ENCODE measurements around the gene GALNT7. TPM values are rescaled to one million over a fixed set of nuclear protein-coding genes. Genes with fewer than 3 reads are reported as not detected.
A peak's percentile ranks its signal among the peaks of the same experiment; 100 is the strongest.
"Not testable (repeated sequence)": the region's sequence is repeated elsewhere in the genome, so short reads cannot be mapped to it uniquely, and the experiment has no call there.

Gene GALNT7
- polyA plus RNA-seq, 1 of the 3 experiments (the other 2 are of a cell fraction), result 14.8 TPM

DNA sequence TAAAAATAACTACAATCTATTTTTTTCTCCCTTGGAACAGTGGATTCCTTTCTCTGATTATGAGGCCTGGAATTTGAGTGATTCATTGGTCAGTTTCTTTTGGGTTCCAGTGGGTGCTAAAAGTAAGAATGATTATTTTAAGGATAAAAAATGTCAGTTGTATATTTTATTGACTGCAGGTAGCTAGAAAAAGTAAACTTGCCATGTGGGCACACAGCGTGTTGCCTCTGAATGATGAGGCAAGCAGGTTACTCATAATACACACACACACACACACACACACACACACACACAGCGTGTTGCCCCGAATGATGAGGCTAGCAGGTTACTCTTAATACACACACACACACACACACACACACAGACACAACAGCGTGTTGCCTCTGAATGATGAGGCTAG, 13.8 kb downstream of the GALNT7 start (continued):
- TF ChIP-seq MEF2A (IDR thresholded peaks at IDR 0.05; ENCODE audit: borderline replicate concordance, low read depth), result peak; percentile 91
- TF ChIP-seq JUND (IDR thresholded peaks at IDR 0.05), result peak; percentile 91
- peak; percentile 40; the same call in 1 of the 2 replicates for TF ChIP-seq POLR2AphosphoS5 (IDR thresholded peaks at IDR 0.05; ENCODE audit: low read depth, low read length)
- TF ChIP-seq SIN3A (IDR thresholded peaks at IDR 0.05; ENCODE audit: borderline replicate concordance, low read depth, low read length), result no peak
- TF ChIP-seq, protein P1, sequence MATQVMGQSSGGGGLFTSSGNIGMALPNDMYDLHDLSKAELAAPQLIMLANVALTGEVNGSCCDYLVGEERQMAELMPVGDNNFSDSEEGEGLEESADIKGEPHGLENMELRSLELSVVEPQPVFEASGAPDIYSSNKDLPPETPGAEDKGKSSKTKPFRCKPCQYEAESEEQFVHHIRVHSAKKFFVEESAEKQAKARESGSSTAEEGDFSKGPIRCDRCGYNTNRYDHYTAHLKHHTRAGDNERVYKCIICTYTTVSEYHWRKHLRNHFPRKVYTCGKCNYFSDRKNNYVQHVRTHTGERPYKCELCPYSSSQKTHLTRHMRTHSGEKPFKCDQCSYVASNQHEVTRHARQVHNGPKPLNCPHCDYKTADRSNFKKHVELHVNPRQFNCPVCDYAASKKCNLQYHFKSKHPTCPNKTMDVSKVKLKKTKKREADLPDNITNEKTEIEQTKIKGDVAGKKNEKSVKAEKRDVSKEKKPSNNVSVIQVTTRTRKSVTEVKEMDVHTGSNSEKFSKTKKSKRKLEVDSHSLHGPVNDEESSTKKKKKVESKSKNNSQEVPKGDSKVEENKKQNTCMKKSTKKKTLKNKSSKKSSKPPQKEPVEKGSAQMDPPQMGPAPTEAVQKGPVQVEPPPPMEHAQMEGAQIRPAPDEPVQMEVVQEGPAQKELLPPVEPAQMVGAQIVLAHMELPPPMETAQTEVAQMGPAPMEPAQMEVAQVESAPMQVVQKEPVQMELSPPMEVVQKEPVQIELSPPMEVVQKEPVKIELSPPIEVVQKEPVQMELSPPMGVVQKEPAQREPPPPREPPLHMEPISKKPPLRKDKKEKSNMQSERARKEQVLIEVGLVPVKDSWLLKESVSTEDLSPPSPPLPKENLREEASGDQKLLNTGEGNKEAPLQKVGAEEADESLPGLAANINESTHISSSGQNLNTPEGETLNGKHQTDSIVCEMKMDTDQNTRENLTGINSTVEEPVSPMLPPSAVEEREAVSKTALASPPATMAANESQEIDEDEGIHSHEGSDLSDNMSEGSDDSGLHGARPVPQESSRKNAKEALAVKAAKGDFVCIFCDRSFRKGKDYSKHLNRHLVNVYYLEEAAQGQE (IDR thresholded peaks at IDR 0.05; ENCODE audit: low read depth, low read length), result no peak
- peak; percentile 87 for TF ChIP-seq TEAD4 (IDR thresholded peaks at IDR 0.05; ENCODE audit: borderline replicate concordance, insufficient read depth)
- TF ChIP-seq RCOR1 (IDR thresholded peaks at IDR 0.05; ENCODE audit: low read length), result no peak
- no peak for TF ChIP-seq ELF1 (IDR thresholded peaks at IDR 0.05)
- TF ChIP-seq, protein P2, sequence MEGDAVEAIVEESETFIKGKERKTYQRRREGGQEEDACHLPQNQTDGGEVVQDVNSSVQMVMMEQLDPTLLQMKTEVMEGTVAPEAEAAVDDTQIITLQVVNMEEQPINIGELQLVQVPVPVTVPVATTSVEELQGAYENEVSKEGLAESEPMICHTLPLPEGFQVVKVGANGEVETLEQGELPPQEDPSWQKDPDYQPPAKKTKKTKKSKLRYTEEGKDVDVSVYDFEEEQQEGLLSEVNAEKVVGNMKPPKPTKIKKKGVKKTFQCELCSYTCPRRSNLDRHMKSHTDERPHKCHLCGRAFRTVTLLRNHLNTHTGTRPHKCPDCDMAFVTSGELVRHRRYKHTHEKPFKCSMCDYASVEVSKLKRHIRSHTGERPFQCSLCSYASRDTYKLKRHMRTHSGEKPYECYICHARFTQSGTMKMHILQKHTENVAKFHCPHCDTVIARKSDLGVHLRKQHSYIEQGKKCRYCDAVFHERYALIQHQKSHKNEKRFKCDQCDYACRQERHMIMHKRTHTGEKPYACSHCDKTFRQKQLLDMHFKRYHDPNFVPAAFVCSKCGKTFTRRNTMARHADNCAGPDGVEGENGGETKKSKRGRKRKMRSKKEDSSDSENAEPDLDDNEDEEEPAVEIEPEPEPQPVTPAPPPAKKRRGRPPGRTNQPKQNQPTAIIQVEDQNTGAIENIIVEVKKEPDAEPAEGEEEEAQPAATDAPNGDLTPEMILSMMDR (IDR thresholded peaks at IDR 0.05), result no peak
- TF ChIP-seq FOXM1 (IDR thresholded peaks at IDR 0.05; ENCODE audit: low read depth), result no peak
- TF ChIP-seq FOSL2 (IDR thresholded peaks at IDR 0.05; ENCODE audit: borderline replicate concordance, low read depth), result peak; percentile 95
- TF ChIP-seq MAX (IDR thresholded peaks at IDR 0.05; ENCODE audit: low read depth), result 0 out of 2 replicates have a peak, but pooled peaks have one; percentile 29
- no peak for TF ChIP-seq RXRA (IDR thresholded peaks at IDR 0.05; ENCODE audit: borderline replicate concordance, low read depth)

DNA sequence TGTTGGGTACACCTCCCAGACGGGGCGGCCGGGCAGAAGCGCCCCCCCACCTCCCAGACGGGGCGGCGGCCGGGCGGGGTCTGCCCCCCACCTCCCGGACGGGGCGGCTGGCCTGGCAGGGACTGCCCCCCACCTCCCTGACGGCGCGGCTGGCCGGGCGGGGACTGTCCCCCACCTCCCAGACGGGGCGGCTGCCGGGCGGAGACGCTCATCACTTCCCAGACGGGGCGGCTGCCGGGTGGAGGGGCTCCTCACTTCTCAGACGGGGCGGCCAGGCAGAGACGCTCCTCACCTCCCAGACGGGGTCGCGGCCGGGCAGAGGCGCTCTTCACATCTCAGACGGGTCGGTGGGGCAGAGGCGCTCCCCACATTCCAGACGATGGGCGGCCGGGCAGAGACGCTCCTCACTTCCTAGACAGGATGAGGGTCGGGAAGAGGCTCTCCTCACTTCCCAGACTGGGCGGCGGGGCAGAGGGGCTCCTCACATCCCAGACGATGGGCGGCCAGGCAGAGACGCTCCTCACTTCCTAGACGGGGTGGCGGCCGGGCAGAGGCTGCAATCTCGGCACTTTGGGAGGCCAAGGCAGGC, 15.1 kb downstream of the GALNT7 start:
- H3K9me2 ChIP-seq; H3K4me3 ChIP-seq (ENCODE audit: low read depth in 2 of 2, low read length in 1 of 2); H3K27me3 ChIP-seq (ENCODE audit: insufficient read depth); H4K20me1 ChIP-seq (ENCODE audit: insufficient read depth); H3K36me3 ChIP-seq (replicated peaks in 1 of 2; ENCODE audit: control insufficient read depth in 1 of 2, insufficient read depth in 2 of 2, low read length in 1 of 2); H3K4me2 ChIP-seq; POLR2A ChIA-PET; H3K9me3 ChIP-seq; H2AFZ ChIP-seq (ENCODE audit: low read depth); DNase-seq; H3K27ac ChIP-seq (ENCODE audit: low read depth in 2 of 2, low read length in 1 of 2); H3K9ac ChIP-seq: not testable (repeated sequence)
- CTCF ChIA-PET, result interaction anchor here (1.0 kb wide), 1 partner anchor 10 kb away, joined by 3 read pairs; no protein-coding TSS in a partner anchor
- Histone ChIP-seq H3K79me2 (ENCODE audit: insufficient read depth) (peaks cover 56% of the 10 kb centered on the region), H3F3A (replicated peaks; ENCODE audit: insufficient read depth) (peaks cover 24% of the 10 kb centered on the region), H3K4me1 (ENCODE audit: control insufficient read depth in 1 of 2, insufficient read depth in 2 of 2, low read depth in 1 of 2, low read length in 1 of 2) (peaks cover 0 to 49% of the 10 kb centered on the region in 2 experiments; a peak in 2 of 4 replicates)
- 97% methylated on average over 23 of the region's 50 CpGs for WGBS (ENCODE audit: low lambda C conversion rate)
